ENCODE data around the gene NRXN2.

GRCh38 chr11:64558065-64558745 is 164.8 kb downstream of the NRXN2 start:
- no peak for TF ChIP-seq EZH2 (IDR thresholded peaks at IDR 0.05)
- no peak for TF ChIP-seq CTCF (IDR thresholded peaks at IDR 0.05)
